RWPE2 (cell line): Measurements from ENCODE around the gene HLF.

Experiments
- ATAC-seq: fragments of 200-7000 bp; cut with Tn5 transposase; 3 replicates; pipeline ENCODE4 v1.9.1; 2021; ENCODE audit warnings: low read depth
- DNase-seq: peaks from one replicate; pipeline ENCODE4 v3.0.0-alpha.2; 2020; ENCODE audit warnings: low spot score
- H3K27ac ChIP-seq: fragments of 450-650 bp; 2 replicates; pipeline ENCODE4 v1.5.1; 2017; ENCODE audit warnings: mild to moderate bottlenecking; ENCODE audit not compliant: poor library complexity, severe bottlenecking
- H3K27me3 ChIP-seq: fragments of 250-450 bp; sonication (Bioruptor Pico); 2 replicates; pipeline ENCODE4 v1.5.1; 2021; ENCODE audit warnings: mild to moderate bottlenecking, moderate library complexity; ENCODE audit not compliant: insufficient read depth, poor library complexity, severe bottlenecking
- H3K36me3 ChIP-seq: fragments of 250-450 bp; sonication (Bioruptor Pico); 2 replicates; pipeline ENCODE4 v1.5.1; 2020; ENCODE audit warnings: low read depth, mild to moderate bottlenecking, moderate library complexity
- H3K4me1 ChIP-seq: fragments of 250-450 bp; sonication (Bioruptor Pico); 2 replicates; pipeline ENCODE4 v1.5.1; 2021; ENCODE audit warnings: mild to moderate bottlenecking, moderate library complexity; ENCODE audit not compliant: insufficient read depth, poor library complexity, severe bottlenecking
- H3K4me3 ChIP-seq: fragments of 250-450 bp; sonication (Bioruptor Pico); 2 replicates; pipeline ENCODE4 v1.5.1; 2021; ENCODE audit warnings: mild to moderate bottlenecking, moderate library complexity; ENCODE audit not compliant: severe bottlenecking
- H3K9me3 ChIP-seq: fragments of 250-450 bp; sonication (Bioruptor Pico); 2 replicates; pipeline ENCODE4 v1.5.1; 2021; ENCODE audit warnings: mild to moderate bottlenecking, moderate library complexity; ENCODE audit not compliant: severe bottlenecking
- TF ChIP-seq, protein P1 (sequence below): fragments of 450-650 bp; IDR thresholded peaks from one replicate; pipeline ENCODE4 v1.5.1; 2017; ENCODE audit warnings: mild to moderate bottlenecking, moderate library complexity; ENCODE audit not compliant: poor library complexity, severe bottlenecking

HLF gene, protein sequence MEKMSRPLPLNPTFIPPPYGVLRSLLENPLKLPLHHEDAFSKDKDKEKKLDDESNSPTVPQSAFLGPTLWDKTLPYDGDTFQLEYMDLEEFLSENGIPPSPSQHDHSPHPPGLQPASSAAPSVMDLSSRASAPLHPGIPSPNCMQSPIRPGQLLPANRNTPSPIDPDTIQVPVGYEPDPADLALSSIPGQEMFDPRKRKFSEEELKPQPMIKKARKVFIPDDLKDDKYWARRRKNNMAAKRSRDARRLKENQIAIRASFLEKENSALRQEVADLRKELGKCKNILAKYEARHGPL

DNA sequence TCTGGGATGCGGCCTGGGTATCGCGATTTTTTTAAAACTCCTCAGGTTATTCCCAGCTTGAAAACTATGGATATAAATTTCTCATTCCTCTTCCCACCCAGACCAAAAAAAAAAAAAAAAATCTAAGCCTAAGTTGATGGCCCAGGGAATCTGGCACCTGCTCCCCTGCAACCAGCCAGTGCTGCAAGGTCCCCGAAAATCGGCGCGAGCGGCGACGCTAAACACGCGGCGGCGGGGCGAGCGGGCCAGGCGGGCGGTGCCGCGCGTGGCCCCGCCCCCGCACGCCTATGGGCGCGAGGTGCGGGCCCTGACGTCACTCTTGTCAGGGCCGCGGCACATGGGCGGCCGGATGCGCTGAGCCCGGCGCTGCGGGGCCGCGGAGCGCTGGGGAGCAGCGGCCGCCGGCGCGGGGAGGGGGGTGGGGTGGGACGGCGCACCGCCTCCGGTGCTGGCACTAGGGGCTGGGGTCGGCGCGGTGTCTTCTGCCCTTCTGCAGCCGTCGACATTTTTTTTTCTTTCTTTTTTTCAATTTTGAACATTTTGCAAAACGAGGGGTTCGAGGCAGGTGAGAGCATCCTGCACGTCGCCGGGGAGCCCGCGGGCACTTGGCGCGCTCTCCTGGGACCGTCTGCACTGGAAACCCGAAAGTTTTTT lies at the start of gene HLF:
Gene HLF, plus strand, starts transcription at position 316 of the 654 bp plus-strand sequence. CDS start 525 bp downstream, outside the sequence.
- Histone ChIP-seq H3K36me3 (no peaks in the 10 kb centered on the region), H3K27ac (no peak within 1 kb of the TSS), H3K4me1 (peaks cover 7% of the 10 kb centered on the region), H3K9me3 (no peaks in the 10 kb centered on the region), H3K27me3 (peaks cover 60% of the 10 kb centered on the region), H3K4me3 (peak within 1 kb of the TSS; percentile 33)
- DNase-seq (no peak), ATAC-seq (peak; percentile 88)
- TF ChIP-seq, protein P1, sequence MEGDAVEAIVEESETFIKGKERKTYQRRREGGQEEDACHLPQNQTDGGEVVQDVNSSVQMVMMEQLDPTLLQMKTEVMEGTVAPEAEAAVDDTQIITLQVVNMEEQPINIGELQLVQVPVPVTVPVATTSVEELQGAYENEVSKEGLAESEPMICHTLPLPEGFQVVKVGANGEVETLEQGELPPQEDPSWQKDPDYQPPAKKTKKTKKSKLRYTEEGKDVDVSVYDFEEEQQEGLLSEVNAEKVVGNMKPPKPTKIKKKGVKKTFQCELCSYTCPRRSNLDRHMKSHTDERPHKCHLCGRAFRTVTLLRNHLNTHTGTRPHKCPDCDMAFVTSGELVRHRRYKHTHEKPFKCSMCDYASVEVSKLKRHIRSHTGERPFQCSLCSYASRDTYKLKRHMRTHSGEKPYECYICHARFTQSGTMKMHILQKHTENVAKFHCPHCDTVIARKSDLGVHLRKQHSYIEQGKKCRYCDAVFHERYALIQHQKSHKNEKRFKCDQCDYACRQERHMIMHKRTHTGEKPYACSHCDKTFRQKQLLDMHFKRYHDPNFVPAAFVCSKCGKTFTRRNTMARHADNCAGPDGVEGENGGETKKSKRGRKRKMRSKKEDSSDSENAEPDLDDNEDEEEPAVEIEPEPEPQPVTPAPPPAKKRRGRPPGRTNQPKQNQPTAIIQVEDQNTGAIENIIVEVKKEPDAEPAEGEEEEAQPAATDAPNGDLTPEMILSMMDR: no peak

DNA sequence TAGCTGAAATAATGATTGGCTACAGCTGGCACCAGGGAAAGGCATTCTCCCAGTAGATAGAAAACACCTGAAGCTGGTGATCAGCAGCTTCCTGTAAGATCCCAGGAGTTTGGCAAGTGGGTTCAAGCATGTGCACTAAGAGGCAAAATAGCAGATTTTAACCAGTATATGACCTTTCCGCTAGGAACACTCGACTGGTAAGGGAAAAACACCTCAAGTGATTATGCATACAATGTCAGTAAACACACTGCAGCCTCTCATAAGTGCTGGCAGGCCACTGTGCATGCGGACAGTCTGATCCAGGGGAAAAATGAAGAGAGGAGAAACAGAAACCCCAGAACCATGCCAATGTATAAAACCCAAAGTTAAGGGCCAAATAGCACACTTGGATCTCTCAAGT lies 49.0 kb upstream of the HLF start:
- no peak overlapping the region for H3K4me3 ChIP-seq
- H3K36me3 ChIP-seq: no peaks in the 10 kb centered on the region
- H3K4me1 ChIP-seq: no peaks in the 10 kb centered on the region
- TF ChIP-seq, protein P1: no peak
- H3K9me3 ChIP-seq: no peaks in the 10 kb centered on the region
- no peak for DNase-seq
- H3K27me3 ChIP-seq: peaks cover 9% of the 10 kb centered on the region
- no peak for ATAC-seq
- H3K27ac ChIP-seq: no peak overlapping the region

DNA sequence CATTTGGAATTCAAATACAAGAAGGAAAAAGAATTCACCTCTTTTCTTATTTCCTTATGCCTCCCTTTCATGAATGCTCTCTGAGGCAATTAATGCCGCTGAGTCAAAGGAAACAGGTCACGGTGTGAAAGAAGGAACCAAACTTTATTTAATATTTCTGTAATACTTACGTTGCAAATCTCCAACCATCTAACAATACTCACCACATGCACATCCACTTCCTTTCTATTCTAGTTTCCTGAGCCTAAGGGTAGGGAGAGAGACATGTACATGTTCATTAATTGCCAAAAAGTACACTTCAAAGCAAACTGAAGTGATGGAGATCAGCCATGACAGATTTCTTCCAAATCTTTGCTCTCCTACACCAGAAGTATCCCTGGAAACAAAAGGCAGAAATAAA lies 47.9 kb upstream of the HLF start:
- H3K9me3 ChIP-seq: no peaks in the 10 kb centered on the region
- DNase-seq: no peak
- ATAC-seq: no peak

DNA sequence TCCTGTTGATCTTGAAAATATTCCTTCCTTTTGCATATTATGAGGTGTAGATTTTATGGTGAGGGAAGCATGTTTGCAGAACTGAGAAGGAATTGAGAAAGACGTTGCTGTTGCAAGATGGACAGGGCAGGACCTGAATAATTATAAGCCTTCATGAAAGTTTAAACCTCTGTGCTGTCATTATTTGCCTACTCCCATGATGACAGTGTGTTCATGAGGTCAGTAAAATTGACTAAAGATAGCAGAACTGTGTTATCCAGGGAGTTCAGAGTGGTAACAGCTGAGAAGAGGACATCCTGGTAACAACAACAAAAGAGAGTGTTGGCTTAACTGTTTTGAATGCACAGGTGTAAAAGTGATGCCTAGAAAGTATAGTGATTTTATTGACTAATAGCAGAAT lies 45.3 kb upstream of the HLF start:
- TF ChIP-seq, protein P1: no peak
- no peaks in the 10 kb centered on the region for H3K36me3 ChIP-seq

More for the DNA sequence above, 47.9 kb upstream of the HLF start:
- H3K27me3 ChIP-seq: peaks cover 9% of the 10 kb centered on the region
- H3K27ac ChIP-seq: no peak overlapping the region
- TF ChIP-seq, protein P1: no peak
- no peaks in the 10 kb centered on the region for H3K4me1 ChIP-seq
- H3K4me3 ChIP-seq: no peak overlapping the region
- no peaks in the 10 kb centered on the region for H3K36me3 ChIP-seq

DNA sequence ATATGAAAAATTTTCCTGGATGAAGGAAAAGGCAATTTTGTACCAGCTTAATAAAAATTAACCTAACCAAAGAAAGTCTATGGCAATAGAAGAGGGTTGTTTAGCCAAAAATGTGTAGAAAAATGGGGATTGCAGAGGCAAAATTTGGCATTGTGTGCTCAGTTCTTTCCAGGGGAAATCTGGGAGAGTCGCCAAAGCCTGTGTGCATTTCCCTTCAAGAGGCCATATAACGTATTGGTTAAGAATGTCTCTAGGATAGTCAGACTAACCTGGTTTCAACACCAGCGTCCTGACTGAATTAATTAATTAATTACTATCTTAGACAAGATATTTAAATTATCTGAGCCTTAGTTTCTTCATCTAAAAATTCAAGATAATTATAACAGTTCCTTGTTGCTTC lies 44.8 kb upstream of the HLF start:
- H3K9me3 ChIP-seq: no peaks in the 10 kb centered on the region
- H3K4me3 ChIP-seq: no peak overlapping the region
- DNase-seq: no peak
- no peaks in the 10 kb centered on the region for H3K36me3 ChIP-seq
- no peaks in the 10 kb centered on the region for H3K4me1 ChIP-seq
- ATAC-seq: no peak
- TF ChIP-seq, protein P1: no peak
- H3K27me3 ChIP-seq: peaks cover 9% of the 10 kb centered on the region
- no peak overlapping the region for H3K27ac ChIP-seq

More for the DNA sequence above, 45.3 kb upstream of the HLF start:
- H3K4me1 ChIP-seq: no peaks in the 10 kb centered on the region
- ATAC-seq: no peak
- H3K27ac ChIP-seq: no peak overlapping the region
- H3K9me3 ChIP-seq: no peaks in the 10 kb centered on the region
- no peak overlapping the region for H3K4me3 ChIP-seq
- DNase-seq: no peak
- peaks cover 9% of the 10 kb centered on the region for H3K27me3 ChIP-seq
